GM12801 (cell line): ENCODE data around the gene FXYD1.

Experiments
- CTCF ChIP-seq: IDR thresholded peaks from one replicate; pipeline ENCODE4 v1.5.1; 2011; ENCODE audit warnings: control low read depth; ENCODE audit not compliant: insufficient read length; ENCODE audit errors: extremely low read depth

FXYD1 gene

GRCh38 chr19:35136977-35137702, 1.5 kb upstream of the FXYD1 start:
- TF ChIP-seq CTCF, result no peak

GRCh38 chr19:35140207-35140961, 1.8 kb downstream of the FXYD1 start:
- TF ChIP-seq CTCF, result no peak

GRCh38 chr19:35140962-35141836, 2.6 kb downstream of the FXYD1 start:
- TF ChIP-seq CTCF, result no peak

GRCh38 chr19:35141837-35142605, 3.4 kb downstream of the FXYD1 start:
- TF ChIP-seq CTCF, result no peak

- no peak for TF ChIP-seq CTCF
Measured at GRCh38 chr19:35142606-35143230, 4.1 kb downstream of the FXYD1 start.

- TF ChIP-seq CTCF, result no peak
Measured at GRCh38 chr19:35143231-35143715, 4.6 kb downstream of the FXYD1 start, which contains the start of gene FXYD7. Gene FXYD7, plus strand, starts transcription at chr19:35143255. Its CDS starts 79 bp downstream, at chr19:35143334.
